SK-N-SH (cell line): ENCODE data around the gene COBL. TPM values are rescaled to one million over a fixed set of nuclear protein-coding genes. Genes with fewer than 3 reads are reported as not detected.

Experiments
- CTCF ChIA-PET: fragments of 300-600, 350-600 bp; formaldehyde crosslinking; extraction: SDS; loops from one replicate; lab custom pipeline; 2021; lab: Yijun Ruan, JAX
- POLR2A ChIA-PET: fragments of 350-600 bp; sonication (Branson Sonifier 250); formaldehyde crosslinking; extraction: SDS; loops from one replicate; lab custom pipeline; 2020; ENCODE audit warnings: antibody characterized with exemption, inconsistent platforms; lab: Yijun Ruan, JAX
- DNase-seq: peaks from one replicate; pipeline ENCODE4 v3.0.0; 2012
- H2AFZ ChIP-seq: fragments of 200-600 bp; sonication (generic); 2 replicates; pipeline ENCODE4 v1.8.1; 2016; ENCODE audit warnings: antibody characterized with exemption, mild to moderate bottlenecking, low read depth
- H3F3A ChIP-seq: fragments of 200-600 bp; sonication (generic); replicated peaks from 2 replicates; pipeline ENCODE3; 2016; ENCODE audit warnings: antibody characterized with exemption, mild to moderate bottlenecking; ENCODE audit not compliant: insufficient read depth
- H3K27ac ChIP-seq, 2 experiments: fragments of 200-500 bp in 1 of 2; fragments of 200-600 bp in 1 of 2; sonication (Bioruptor generic) in 1 of 2; sonication (generic), shearing (Covaris generic) in 1 of 2; 2 replicates each; pipeline versions ENCODE4 v1.5.1 to v1.6.1; 2014 to 2016; ENCODE audit warnings: low read depth in 2 of 2, inconsistent platforms in 1 of 2, low read length in 1 of 2, mild to moderate bottlenecking in 1 of 2, mixed read lengths in 1 of 2
- H3K27me3 ChIP-seq: fragments of 200-600 bp; sonication (generic), shearing (Covaris generic); 2 replicates; pipeline ENCODE4 v1.6.1; 2016; ENCODE audit warnings: mixed run types; ENCODE audit not compliant: insufficient read depth
- H3K36me3 ChIP-seq, 2 experiments: fragments of 200-500 bp in 1 of 2; fragments of 200-600 bp in 1 of 2; sonication (Bioruptor generic) in 1 of 2; sonication (generic) in 1 of 2; replicated peaks in 1 of 2; 2 replicates each; pipeline versions ENCODE3 to v1.5.1; 2014 to 2016; ENCODE audit warnings: low read length in 1 of 2, mild to moderate bottlenecking in 1 of 2; ENCODE audit not compliant: insufficient read depth in 2 of 2, control insufficient read depth in 1 of 2
- H3K4me1 ChIP-seq, 2 experiments: fragments of 200-500 bp in 1 of 2; fragments of 200-600 bp in 1 of 2; sonication (Bioruptor generic) in 1 of 2; sonication (generic), shearing (Covaris generic) in 1 of 2; 2 replicates each; pipeline versions ENCODE4 v1.5.1 to v1.6.1; 2014 to 2016; ENCODE audit warnings: low read depth in 1 of 2, low read length in 1 of 2, mixed run types in 1 of 2; ENCODE audit not compliant: insufficient read depth in 2 of 2, control insufficient read depth in 1 of 2
- H3K4me2 ChIP-seq: fragments of 200-600 bp; sonication (generic), shearing (Covaris generic); 2 replicates; pipeline ENCODE4 v1.6.1; 2017; ENCODE audit warnings: mixed run types
- H3K4me3 ChIP-seq, 2 experiments: fragments of 200-500 bp in 1 of 2; fragments of 200-600 bp in 1 of 2; sonication (Bioruptor generic) in 1 of 2; sonication (generic), shearing (Covaris generic) in 1 of 2; 2 replicates each; pipeline versions ENCODE4 v1.5.1 to v1.8.1; 2014 to 2016; ENCODE audit warnings: low read depth in 2 of 2, inconsistent platforms in 1 of 2, low read length in 1 of 2, mild to moderate bottlenecking in 1 of 2, mixed read lengths in 1 of 2, moderate library complexity in 1 of 2
- H3K79me2 ChIP-seq: fragments of 200-600 bp; sonication (generic); 2 replicates; pipeline ENCODE4 v1.8.1; 2017; ENCODE audit warnings: mild to moderate bottlenecking; ENCODE audit not compliant: insufficient read depth
- H3K9ac ChIP-seq: fragments of 200-600 bp; sonication (generic); 2 replicates; pipeline ENCODE4 v1.6.1; 2017; ENCODE audit warnings: mixed run types
- H3K9me2 ChIP-seq: fragments of 200-600 bp; sonication (generic); 2 replicates; pipeline ENCODE4 v1.6.1; 2017; ENCODE audit warnings: mixed run types
- H3K9me3 ChIP-seq: fragments of 200-600 bp; sonication (generic); 2 replicates; pipeline ENCODE4 v1.6.1; 2017; ENCODE audit warnings: mixed run types, mild to moderate bottlenecking, moderate library complexity
- H4K20me1 ChIP-seq: fragments of 200-600 bp; sonication (generic); 2 replicates; pipeline ENCODE4 v1.6.1; 2017; ENCODE audit warnings: mild to moderate bottlenecking, mixed run types; ENCODE audit not compliant: insufficient read depth
- CHD2 ChIP-seq: fragments of 150-350 bp; IDR thresholded peaks from 2 replicates; pipeline ENCODE4 v1.6.1; 2018; ENCODE audit warnings: low read length; ENCODE audit not compliant: partially characterized antibody
- FOSL2 ChIP-seq: IDR thresholded peaks from 2 replicates; pipeline ENCODE4 v1.4.0; 2012; ENCODE audit warnings: low read depth, mild to moderate bottlenecking, moderate library complexity, borderline replicate concordance
- JUND ChIP-seq: IDR thresholded peaks from 2 replicates; pipeline ENCODE4 v1.4.0; 2012
- NFIC ChIP-seq: IDR thresholded peaks from 2 replicates; pipeline ENCODE4 v1.4.0; 2012; ENCODE audit warnings: borderline replicate concordance
- RAD21 ChIP-seq: IDR thresholded peaks from 2 replicates; pipeline ENCODE4 v1.6.1; 2012; ENCODE audit warnings: mild to moderate bottlenecking, low read length
- RCOR1 ChIP-seq: fragments of 150-350 bp; IDR thresholded peaks from 2 replicates; pipeline ENCODE4 v1.6.1; 2017; ENCODE audit warnings: antibody characterized with exemption, low read length
- RFX5 ChIP-seq: IDR thresholded peaks from 2 replicates; pipeline ENCODE4 v1.6.1; 2012; ENCODE audit warnings: mild to moderate bottlenecking, improper control_type of control experiment, low read length
- SIN3A ChIP-seq: IDR thresholded peaks from 2 replicates; pipeline ENCODE4 v1.6.1; 2012; ENCODE audit warnings: low read depth, mild to moderate bottlenecking, low read length, moderate library complexity, borderline replicate concordance
- SMC3 ChIP-seq: IDR thresholded peaks from 2 replicates; pipeline ENCODE4 v1.6.1; 2012; ENCODE audit warnings: low read depth, low read length, improper control_type of control experiment
- TAF1 ChIP-seq: IDR thresholded peaks from 2 replicates; pipeline ENCODE4 v1.6.1; 2012; ENCODE audit warnings: low read depth, mild to moderate bottlenecking, low read length, moderate library complexity, borderline replicate concordance
- TEAD4 ChIP-seq: IDR thresholded peaks from 2 replicates; pipeline ENCODE4 v1.4.0; 2012; ENCODE audit warnings: mild to moderate bottlenecking, borderline replicate concordance; ENCODE audit not compliant: insufficient read depth
- YY1 ChIP-seq: IDR thresholded peaks from 2 replicates; pipeline ENCODE4 v1.4.0; 2012; ENCODE audit warnings: low read depth, mild to moderate bottlenecking
- WGBS: methylation state at CpG from one replicate; pipeline ENCODE4 v1.1.6; 2017; ENCODE audit warnings: low lambda C conversion rate; 5-methylcytosine and 5-hydroxymethylcytosine counted together
- polyA plus RNA-seq, 3 experiments: library from polyadenylated mRNA; depleted of rRNA; stranded (reverse); fragments of >200 nt; gene quantifications; 2 replicates each; pipeline ENCODE4 v1.2.3, GENCODE V29; 2012
- TF ChIP-seq, protein P1 (sequence below): fragments of 200-600 bp; sonication (generic); IDR thresholded peaks from 2 replicates; pipeline ENCODE4 v1.6.1; 2017; ENCODE audit warnings: antibody characterized with exemption, mild to moderate bottlenecking, moderate library complexity
- TF ChIP-seq, protein P2 (sequence below): fragments of 150-350 bp; IDR thresholded peaks from 2 replicates; pipeline ENCODE4 v1.6.1; 2017; ENCODE audit warnings: antibody characterized with exemption, low read length, low read depth, borderline replicate concordance
- TF ChIP-seq, protein P3 (sequence below): IDR thresholded peaks from 2 replicates; pipeline ENCODE4 v1.4.0; 2012; ENCODE audit warnings: low read depth, borderline replicate concordance
- TF ChIP-seq, protein P4 (sequence below): IDR thresholded peaks from 2 replicates; pipeline ENCODE4 v1.6.1; 2012; ENCODE audit warnings: mild to moderate bottlenecking, low read depth, low read length, moderate library complexity

Gene COBL
- polyA plus RNA-seq, 1 of the 3 experiments (the other 2 are of a cell fraction): under 0.01 TPM

DNA sequence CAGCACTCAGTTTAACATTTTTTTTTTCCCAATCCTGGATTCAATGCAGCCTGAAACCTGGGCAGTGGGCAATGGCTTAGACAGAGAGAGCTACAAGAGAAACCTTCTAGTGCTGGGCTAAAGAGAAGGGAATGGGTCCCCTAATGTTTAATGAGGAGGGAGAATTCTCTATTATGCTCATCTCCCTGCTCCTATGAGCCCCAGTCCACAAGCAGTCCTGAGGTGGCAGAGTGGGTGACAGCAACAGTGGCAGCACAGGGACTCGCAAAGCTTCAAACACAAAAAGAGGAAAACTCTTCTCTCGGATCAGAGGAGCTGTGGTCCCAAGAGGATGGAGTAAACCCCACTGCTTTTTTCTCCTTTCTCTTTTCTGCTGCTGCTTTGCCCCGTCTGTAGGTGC, 36.5 kb downstream of the COBL start:
- Histone ChIP-seq H3K27ac (no peak overlapping the region), H2AFZ (no peak overlapping the region), H3K9me3 (no peaks in the 10 kb centered on the region), H3K9me2 (no peaks in the 10 kb centered on the region), H3K4me3 (no peak overlapping the region), H3K36me3 (no peaks in the 10 kb centered on the region), H3K27me3 (no peaks in the 10 kb centered on the region), H3K9ac (no peak overlapping the region), H3K79me2 (no peaks in the 10 kb centered on the region), H3K4me2 (no peak overlapping the region), H3K4me1 (no peaks in the 10 kb centered on the region), H4K20me1 (no peaks in the 10 kb centered on the region), H3F3A (no peaks in the 10 kb centered on the region)
- CTCF ChIA-PET: no interaction called here
- TF ChIP-seq RAD21 (no peak), RFX5 (no peak), SMC3 (no peak), TAF1 (no peak), TEAD4 (no peak), JUND (no peak), CHD2 (no peak), NFIC (no peak)
- TF ChIP-seq, protein P1, sequence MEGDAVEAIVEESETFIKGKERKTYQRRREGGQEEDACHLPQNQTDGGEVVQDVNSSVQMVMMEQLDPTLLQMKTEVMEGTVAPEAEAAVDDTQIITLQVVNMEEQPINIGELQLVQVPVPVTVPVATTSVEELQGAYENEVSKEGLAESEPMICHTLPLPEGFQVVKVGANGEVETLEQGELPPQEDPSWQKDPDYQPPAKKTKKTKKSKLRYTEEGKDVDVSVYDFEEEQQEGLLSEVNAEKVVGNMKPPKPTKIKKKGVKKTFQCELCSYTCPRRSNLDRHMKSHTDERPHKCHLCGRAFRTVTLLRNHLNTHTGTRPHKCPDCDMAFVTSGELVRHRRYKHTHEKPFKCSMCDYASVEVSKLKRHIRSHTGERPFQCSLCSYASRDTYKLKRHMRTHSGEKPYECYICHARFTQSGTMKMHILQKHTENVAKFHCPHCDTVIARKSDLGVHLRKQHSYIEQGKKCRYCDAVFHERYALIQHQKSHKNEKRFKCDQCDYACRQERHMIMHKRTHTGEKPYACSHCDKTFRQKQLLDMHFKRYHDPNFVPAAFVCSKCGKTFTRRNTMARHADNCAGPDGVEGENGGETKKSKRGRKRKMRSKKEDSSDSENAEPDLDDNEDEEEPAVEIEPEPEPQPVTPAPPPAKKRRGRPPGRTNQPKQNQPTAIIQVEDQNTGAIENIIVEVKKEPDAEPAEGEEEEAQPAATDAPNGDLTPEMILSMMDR: no peak
- TF ChIP-seq, protein P2, sequence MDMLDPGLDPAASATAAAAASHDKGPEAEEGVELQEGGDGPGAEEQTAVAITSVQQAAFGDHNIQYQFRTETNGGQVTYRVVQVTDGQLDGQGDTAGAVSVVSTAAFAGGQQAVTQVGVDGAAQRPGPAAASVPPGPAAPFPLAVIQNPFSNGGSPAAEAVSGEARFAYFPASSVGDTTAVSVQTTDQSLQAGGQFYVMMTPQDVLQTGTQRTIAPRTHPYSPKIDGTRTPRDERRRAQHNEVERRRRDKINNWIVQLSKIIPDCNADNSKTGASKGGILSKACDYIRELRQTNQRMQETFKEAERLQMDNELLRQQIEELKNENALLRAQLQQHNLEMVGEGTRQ: no peak
- TF ChIP-seq, protein P3, sequence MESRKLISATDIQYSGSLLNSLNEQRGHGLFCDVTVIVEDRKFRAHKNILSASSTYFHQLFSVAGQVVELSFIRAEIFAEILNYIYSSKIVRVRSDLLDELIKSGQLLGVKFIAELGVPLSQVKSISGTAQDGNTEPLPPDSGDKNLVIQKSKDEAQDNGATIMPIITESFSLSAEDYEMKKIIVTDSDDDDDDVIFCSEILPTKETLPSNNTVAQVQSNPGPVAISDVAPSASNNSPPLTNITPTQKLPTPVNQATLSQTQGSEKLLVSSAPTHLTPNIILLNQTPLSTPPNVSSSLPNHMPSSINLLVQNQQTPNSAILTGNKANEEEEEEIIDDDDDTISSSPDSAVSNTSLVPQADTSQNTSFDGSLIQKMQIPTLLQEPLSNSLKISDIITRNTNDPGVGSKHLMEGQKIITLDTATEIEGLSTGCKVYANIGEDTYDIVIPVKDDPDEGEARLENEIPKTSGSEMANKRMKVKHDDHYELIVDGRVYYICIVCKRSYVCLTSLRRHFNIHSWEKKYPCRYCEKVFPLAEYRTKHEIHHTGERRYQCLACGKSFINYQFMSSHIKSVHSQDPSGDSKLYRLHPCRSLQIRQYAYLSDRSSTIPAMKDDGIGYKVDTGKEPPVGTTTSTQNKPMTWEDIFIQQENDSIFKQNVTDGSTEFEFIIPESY: no peak
- DNase-seq: no peak
- POLR2A ChIA-PET: no interaction called here
- 17% methylated on average over 3 of the region's 3 CpGs for WGBS

DNA sequence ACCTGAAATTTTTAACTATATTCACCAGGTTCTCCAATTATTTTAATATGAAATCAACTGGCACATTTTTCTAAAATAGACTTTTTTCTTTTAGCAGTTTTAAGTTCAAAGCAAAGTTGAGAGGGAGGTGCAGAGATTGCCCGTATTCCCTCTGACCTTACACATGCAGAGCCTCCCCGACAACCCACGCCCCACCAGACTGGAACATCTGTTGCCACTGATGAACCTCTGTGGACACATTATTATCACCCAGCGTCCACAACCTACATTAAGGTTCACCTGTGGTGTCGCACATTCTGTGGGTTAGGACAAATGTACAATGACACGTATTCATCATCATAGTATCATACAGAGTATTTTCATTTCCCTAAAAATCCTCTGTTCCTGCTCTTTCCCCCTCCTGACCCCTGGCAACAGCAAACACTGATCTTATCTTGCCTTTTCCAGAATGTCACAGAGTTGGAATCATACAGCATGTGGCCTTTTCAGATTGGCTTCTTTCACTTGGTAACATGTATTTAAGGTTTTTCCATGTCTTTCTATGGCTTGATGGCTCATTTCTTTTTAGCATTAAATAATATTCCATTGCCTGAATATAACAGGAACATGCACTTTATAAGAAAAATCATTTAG, 37.1 kb downstream of the COBL start:
- POLR2A ChIA-PET: no interaction called here
- H3K4me3 ChIP-seq: no peak overlapping the region
- no peak overlapping the region for H3K4me2 ChIP-seq
- CTCF ChIA-PET: interaction anchor here (0.8 to 1.1 kb wide), 3 partner anchors 87 to 256 kb away, joined by 3 read pairs; no protein-coding TSS in a partner anchor
- no peaks in the 10 kb centered on the region for H3F3A ChIP-seq
- H3K9ac ChIP-seq: no peak overlapping the region
- H3K27me3 ChIP-seq: no peaks in the 10 kb centered on the region
- 33% methylated on average over 6 of the region's 6 CpGs for WGBS
- no peaks in the 10 kb centered on the region for H3K9me3 ChIP-seq
- H3K4me1 ChIP-seq: no peaks in the 10 kb centered on the region
- no peak for DNase-seq
- H3K27ac ChIP-seq: no peak overlapping the region
- no peaks in the 10 kb centered on the region for H4K20me1 ChIP-seq
- no peaks in the 10 kb centered on the region for H3K79me2 ChIP-seq
- H3K9me2 ChIP-seq: no peaks in the 10 kb centered on the region
- no peaks in the 10 kb centered on the region for H3K36me3 ChIP-seq
- no peak overlapping the region for H2AFZ ChIP-seq
- TF ChIP-seq FOSL2 (no peak), RCOR1 (no peak), YY1 (no peak), SIN3A (no peak), JUND (no peak), RFX5 (no peak)
- TF ChIP-seq, protein P4, sequence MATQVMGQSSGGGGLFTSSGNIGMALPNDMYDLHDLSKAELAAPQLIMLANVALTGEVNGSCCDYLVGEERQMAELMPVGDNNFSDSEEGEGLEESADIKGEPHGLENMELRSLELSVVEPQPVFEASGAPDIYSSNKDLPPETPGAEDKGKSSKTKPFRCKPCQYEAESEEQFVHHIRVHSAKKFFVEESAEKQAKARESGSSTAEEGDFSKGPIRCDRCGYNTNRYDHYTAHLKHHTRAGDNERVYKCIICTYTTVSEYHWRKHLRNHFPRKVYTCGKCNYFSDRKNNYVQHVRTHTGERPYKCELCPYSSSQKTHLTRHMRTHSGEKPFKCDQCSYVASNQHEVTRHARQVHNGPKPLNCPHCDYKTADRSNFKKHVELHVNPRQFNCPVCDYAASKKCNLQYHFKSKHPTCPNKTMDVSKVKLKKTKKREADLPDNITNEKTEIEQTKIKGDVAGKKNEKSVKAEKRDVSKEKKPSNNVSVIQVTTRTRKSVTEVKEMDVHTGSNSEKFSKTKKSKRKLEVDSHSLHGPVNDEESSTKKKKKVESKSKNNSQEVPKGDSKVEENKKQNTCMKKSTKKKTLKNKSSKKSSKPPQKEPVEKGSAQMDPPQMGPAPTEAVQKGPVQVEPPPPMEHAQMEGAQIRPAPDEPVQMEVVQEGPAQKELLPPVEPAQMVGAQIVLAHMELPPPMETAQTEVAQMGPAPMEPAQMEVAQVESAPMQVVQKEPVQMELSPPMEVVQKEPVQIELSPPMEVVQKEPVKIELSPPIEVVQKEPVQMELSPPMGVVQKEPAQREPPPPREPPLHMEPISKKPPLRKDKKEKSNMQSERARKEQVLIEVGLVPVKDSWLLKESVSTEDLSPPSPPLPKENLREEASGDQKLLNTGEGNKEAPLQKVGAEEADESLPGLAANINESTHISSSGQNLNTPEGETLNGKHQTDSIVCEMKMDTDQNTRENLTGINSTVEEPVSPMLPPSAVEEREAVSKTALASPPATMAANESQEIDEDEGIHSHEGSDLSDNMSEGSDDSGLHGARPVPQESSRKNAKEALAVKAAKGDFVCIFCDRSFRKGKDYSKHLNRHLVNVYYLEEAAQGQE: no peak
- TF ChIP-seq, protein P1: no peak
